Osteoblast (primary cell): ENCODE data around the gene PLPP4. TPM values are rescaled to one million over a fixed set of nuclear protein-coding genes. Genes with fewer than 3 reads are reported as not detected.

Source experiments
- DNase-seq: peaks from one replicate; pipeline ENCODE4 v3.0.0; 2011; ENCODE audit warnings: low spot score, mixed read lengths; ENCODE audit not compliant: insufficient read length; ENCODE audit errors: missing footprints
- H2AFZ ChIP-seq: 2 replicates; pipeline ENCODE4 v1.6.0; 2011; ENCODE audit warnings: mild to moderate bottlenecking, low read length
- H3K27ac ChIP-seq: 2 replicates; pipeline ENCODE4 v1.5.1; 2011; ENCODE audit warnings: mild to moderate bottlenecking, low read depth, low read length, moderate library complexity
- H3K27me3 ChIP-seq: 2 replicates; pipeline ENCODE4 v1.6.0; 2012; ENCODE audit warnings: mild to moderate bottlenecking, control low read depth, inconsistent platforms, low read length, moderate library complexity; ENCODE audit not compliant: insufficient read depth
- H3K36me3 ChIP-seq: 2 replicates; pipeline ENCODE4 v1.5.1; 2011; ENCODE audit warnings: mild to moderate bottlenecking, low read length, control low read depth, moderate library complexity; ENCODE audit not compliant: insufficient read depth
- H3K4me1 ChIP-seq: 2 replicates; pipeline ENCODE4 v1.5.1; 2011; ENCODE audit warnings: mild to moderate bottlenecking, low read length, control low read depth, moderate library complexity; ENCODE audit not compliant: insufficient read depth
- H3K4me2 ChIP-seq: 2 replicates; pipeline ENCODE4 v1.6.0; 2011; ENCODE audit warnings: mild to moderate bottlenecking, low read length; ENCODE audit not compliant: insufficient read depth
- H3K4me3 ChIP-seq: fragments of 200-600 bp; sonication (generic); 3 replicates; pipeline ENCODE4 v1.5.1; 2012; ENCODE audit warnings: mild to moderate bottlenecking, low read length, inconsistent platforms; ENCODE audit not compliant: insufficient read depth
- H3K79me2 ChIP-seq: 2 replicates; pipeline ENCODE4 v1.6.0; 2012; ENCODE audit warnings: mild to moderate bottlenecking, low read length, control low read depth, inconsistent platforms; ENCODE audit not compliant: insufficient read depth
- H3K9me3 ChIP-seq: 2 replicates; pipeline ENCODE4 v1.5.1; 2011; ENCODE audit warnings: low read depth, low read length, control low read depth
- H4K20me1 ChIP-seq: 2 replicates; pipeline ENCODE4 v1.6.0; 2012; ENCODE audit warnings: mild to moderate bottlenecking, low read length, control low read depth; ENCODE audit not compliant: insufficient read depth
- total RNA-seq: library from RNA; depleted of rRNA; stranded (reverse); fragments of >200 nt; gene quantifications from 2 replicates; pipeline ENCODE4 v1.2.3, GENCODE V29; 2012
- TF ChIP-seq, protein P1 (sequence below): IDR thresholded peaks from 2 replicates; pipeline ENCODE4 v1.5.1; 2011; ENCODE audit warnings: mild to moderate bottlenecking, low read depth, low read length, moderate library complexity; ENCODE audit errors: extremely low read depth

PLPP4 gene
- 8.0 and 16.5 TPM in 2 replicates for total RNA-seq

DNA sequence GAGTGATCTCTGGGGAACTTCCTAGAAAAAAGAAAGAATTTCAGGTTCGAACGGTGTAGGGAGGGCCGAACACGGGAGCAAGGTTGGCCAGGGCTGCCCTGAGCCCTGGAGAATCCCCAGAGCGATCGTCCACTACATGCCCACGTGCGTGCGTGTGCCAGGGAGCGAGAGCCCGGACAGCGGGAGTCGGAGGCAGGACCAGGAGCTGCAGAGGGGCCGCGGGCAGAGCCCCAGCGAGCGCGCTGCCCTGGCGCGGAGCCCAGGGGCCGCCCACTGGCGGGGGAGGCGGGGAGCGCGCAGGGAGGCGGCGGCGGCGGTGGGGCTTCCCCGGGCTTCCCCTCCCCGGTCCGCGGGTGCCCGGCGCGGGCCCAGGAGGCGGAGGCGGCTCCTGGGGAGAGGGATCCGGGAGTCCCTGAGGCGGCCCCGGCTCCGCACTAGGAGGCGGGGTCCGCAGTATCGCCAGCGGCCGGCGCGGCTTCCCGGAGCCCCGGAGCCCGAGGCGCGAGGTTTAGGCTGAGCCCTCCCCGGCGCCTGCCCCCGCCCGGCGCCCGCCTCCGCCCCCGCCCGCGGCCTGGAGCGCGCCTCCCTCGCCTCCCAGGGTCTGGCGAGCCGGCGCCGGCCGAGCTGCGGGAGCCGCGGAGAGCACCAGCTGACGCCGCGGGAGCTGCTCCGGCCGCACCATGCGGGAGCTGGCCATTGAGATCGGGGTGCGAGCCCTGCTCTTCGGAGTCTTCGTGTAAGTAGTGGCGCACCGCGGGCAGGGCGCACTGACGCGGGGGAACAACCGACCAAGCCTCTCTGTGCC, at the start of gene PLPP4:
Gene PLPP4 (plus strand): TSS at position 602 of the 805 bp plus-strand sequence. CDS start 79 bp downstream, at position 681.
- H3K9me3 ChIP-seq = no peaks in the 10 kb centered on the region
- peak within 1 kb of the TSS; percentile 77 for H3K4me3 ChIP-seq
- no peaks in the 10 kb centered on the region for H4K20me1 ChIP-seq
- DNase-seq = peak; percentile 97
- TF ChIP-seq, protein P1, sequence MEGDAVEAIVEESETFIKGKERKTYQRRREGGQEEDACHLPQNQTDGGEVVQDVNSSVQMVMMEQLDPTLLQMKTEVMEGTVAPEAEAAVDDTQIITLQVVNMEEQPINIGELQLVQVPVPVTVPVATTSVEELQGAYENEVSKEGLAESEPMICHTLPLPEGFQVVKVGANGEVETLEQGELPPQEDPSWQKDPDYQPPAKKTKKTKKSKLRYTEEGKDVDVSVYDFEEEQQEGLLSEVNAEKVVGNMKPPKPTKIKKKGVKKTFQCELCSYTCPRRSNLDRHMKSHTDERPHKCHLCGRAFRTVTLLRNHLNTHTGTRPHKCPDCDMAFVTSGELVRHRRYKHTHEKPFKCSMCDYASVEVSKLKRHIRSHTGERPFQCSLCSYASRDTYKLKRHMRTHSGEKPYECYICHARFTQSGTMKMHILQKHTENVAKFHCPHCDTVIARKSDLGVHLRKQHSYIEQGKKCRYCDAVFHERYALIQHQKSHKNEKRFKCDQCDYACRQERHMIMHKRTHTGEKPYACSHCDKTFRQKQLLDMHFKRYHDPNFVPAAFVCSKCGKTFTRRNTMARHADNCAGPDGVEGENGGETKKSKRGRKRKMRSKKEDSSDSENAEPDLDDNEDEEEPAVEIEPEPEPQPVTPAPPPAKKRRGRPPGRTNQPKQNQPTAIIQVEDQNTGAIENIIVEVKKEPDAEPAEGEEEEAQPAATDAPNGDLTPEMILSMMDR = no peak
- H3K27ac ChIP-seq = no peak within 1 kb of the TSS
- H2AFZ ChIP-seq = peak within 1 kb of the TSS; percentile 73
- peak within 1 kb of the TSS; percentile 92 for H3K4me2 ChIP-seq
- no peaks in the 10 kb centered on the region for H3K36me3 ChIP-seq
- H3K79me2 ChIP-seq = peaks cover 7% of the 10 kb centered on the region
- H3K4me1 ChIP-seq = peaks cover 32% of the 10 kb centered on the region
- H3K27me3 ChIP-seq = no peaks in the 10 kb centered on the region

DNA sequence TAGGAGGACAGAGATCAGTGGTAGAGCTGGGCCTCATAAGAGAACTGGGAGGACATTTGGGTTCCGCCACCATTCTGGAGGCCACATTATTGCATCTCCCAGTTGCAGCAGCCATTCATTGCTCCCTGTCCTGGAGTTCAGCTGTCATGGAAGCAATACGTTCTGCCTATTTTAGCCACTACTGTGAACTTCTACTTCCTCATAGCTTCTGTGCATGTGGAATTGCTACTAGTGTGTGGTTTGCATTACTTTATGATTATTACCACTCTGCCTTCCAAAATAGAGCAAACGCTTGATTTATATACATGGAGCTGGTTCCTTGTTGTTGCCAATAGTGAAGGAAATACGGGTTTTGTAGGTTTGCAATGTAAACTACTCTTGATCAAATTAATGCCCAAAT, 47.2 kb upstream of the PLPP4 start:
- no peaks in the 10 kb centered on the region for H3K9me3 ChIP-seq
- no peak overlapping the region for H2AFZ ChIP-seq
- H3K4me2 ChIP-seq = no peak overlapping the region
- no peaks in the 10 kb centered on the region for H3K27me3 ChIP-seq
- H3K4me3 ChIP-seq = no peak overlapping the region
- H3K36me3 ChIP-seq = no peaks in the 10 kb centered on the region
- peaks cover 11% of the 10 kb centered on the region for H3K4me1 ChIP-seq
- TF ChIP-seq, protein P1 = no peak
- H3K79me2 ChIP-seq = no peaks in the 10 kb centered on the region
- DNase-seq = no peak
- no peaks in the 10 kb centered on the region for H4K20me1 ChIP-seq
- no peak overlapping the region for H3K27ac ChIP-seq

DNA sequence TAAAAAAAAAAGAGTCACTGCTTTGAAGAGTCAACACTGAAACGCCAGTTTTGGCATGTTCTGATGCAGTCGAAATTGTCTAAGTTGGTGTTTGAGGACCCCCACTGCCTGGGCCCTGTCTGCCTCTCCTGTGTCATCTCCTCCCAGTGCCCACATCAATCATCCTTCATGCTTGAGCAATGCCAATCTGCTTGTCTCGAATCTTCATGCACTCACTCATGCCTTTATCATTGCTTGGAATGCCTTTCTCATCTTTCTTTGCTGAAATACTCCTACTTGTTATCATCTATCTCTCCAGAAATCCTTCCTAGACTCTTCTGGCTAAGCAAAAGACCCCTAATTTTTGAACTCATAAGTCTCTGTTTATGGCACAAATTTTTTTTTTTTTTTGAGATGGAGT, 42.1 kb upstream of the PLPP4 start:
- no peaks in the 10 kb centered on the region for H3K9me3 ChIP-seq
- no peak overlapping the region for H2AFZ ChIP-seq
- no peaks in the 10 kb centered on the region for H3K79me2 ChIP-seq
- H4K20me1 ChIP-seq = no peaks in the 10 kb centered on the region
- no peak overlapping the region for H3K4me3 ChIP-seq
- H3K4me1 ChIP-seq = peaks cover 29% of the 10 kb centered on the region
- no peaks in the 10 kb centered on the region for H3K27me3 ChIP-seq
- TF ChIP-seq, protein P1 = no peak
- H3K27ac ChIP-seq = peak overlapping the region; percentile 94
- DNase-seq = no peak
- no peak overlapping the region for H3K4me2 ChIP-seq
- no peaks in the 10 kb centered on the region for H3K36me3 ChIP-seq

DNA sequence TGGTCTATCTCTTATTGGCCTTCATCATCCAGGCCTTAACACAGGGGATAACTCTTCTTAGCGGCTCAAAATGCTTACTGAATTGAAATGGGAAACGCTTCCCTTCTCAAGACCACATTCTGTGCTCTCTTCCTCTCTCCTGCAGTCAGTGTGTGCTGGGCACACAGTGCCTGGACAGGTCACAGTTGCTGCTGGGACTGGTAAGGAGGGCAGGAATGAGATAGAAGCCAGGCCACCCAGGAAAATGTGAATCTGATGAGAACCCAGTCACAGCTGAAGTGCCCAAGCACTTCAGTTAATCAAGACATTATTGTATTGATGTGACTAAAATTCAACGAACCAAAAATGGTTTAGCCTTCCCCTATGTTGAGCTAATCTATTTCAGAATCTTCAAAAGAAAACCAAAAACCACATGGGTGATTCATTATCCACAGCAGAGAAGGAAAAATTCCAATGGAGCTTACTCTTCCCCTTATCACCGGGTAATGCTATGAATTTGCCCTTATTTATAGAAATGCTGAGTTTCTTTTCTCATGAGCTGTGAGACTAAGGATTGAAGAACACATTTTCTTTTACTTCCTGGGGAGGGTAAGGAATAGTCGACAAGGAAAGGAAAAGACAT, 41.2 kb upstream of the PLPP4 start:
- Histone ChIP-seq H3K36me3 (no peaks in the 10 kb centered on the region), H3K27me3 (no peaks in the 10 kb centered on the region), H3K4me2 (peak overlapping the region; percentile 69), H3K79me2 (no peaks in the 10 kb centered on the region), H4K20me1 (no peaks in the 10 kb centered on the region), H3K4me1 (peaks cover 35% of the 10 kb centered on the region), H3K4me3 (peak overlapping the region; percentile 34), H3K27ac (peak overlapping the region; percentile 94), H3K9me3 (no peaks in the 10 kb centered on the region), H2AFZ (peak overlapping the region; percentile 28)
- peak; percentile 66 for DNase-seq
- TF ChIP-seq, protein P1 = no peak
